ENCODE results near the gene G6PD.

GRCh38 chrX:154512879-154513553 lies 33.6 kb downstream of the G6PD start:
- no peak for TF ChIP-seq CTCF (IDR thresholded peaks at IDR 0.05)
- no peak for TF ChIP-seq POLR2A (IDR thresholded peaks at IDR 0.05)
